PC-3 (cell line): ENCODE data around the gene KIF1B. TPM values are rescaled to one million over a fixed set of nuclear protein-coding genes. Genes with fewer than 3 reads are reported as not detected.

Experiments used
- ATAC-seq: fragments of 200-7000 bp; cut with Tn5 transposase; 2 replicates; pipeline ENCODE4 v1.9.1; 2020; ENCODE audit warnings: mild to moderate bottlenecking, moderate library complexity
- BruUV-seq: library from RNA; stranded (reverse); fragments of 400-500 nt; replicated peaks from 2 replicates; lab custom pipeline; 2021; lab: Mats Ljungman, UMichigan
- CTCF ChIA-PET: fragments of 300-600 bp; sonication (Branson Sonifier 250); formaldehyde crosslinking; loops from one replicate; lab custom pipeline; 2022; ENCODE audit warnings: antibody characterized with exemption; lab: Charles Lee
- POLR2A ChIA-PET: fragments of 300-600 bp; sonication (Branson Sonifier 250); formaldehyde crosslinking; loops from one replicate; lab custom pipeline; 2022; ENCODE audit warnings: antibody characterized with exemption; ENCODE audit not compliant: unreplicated experiment; lab: Charles Lee
- DNase-seq: peaks from one replicate; pipeline ENCODE4 v3.0.0-alpha.2; 2015
- H2AFZ ChIP-seq: fragments of 300-600 bp; sonication (generic); 2 replicates; pipeline ENCODE4 v1.6.0; 2016; ENCODE audit warnings: antibody characterized with exemption, low read length
- H3F3A ChIP-seq: fragments of 300-600 bp; sonication (generic); one replicate; pipeline ENCODE4 v1.6.0; 2017; ENCODE audit warnings: antibody characterized with exemption, low read length, control low read depth, mild to moderate bottlenecking; ENCODE audit not compliant: unreplicated experiment
- H3K27ac ChIP-seq: fragments of 300-600 bp; sonication (generic); 2 replicates; pipeline ENCODE4 v1.5.1; 2016; ENCODE audit warnings: mild to moderate bottlenecking, low read length
- H3K27me3 ChIP-seq: fragments of 300-600 bp; sonication (generic); 2 replicates; pipeline ENCODE4 v1.6.1; 2016; ENCODE audit warnings: low read length, mixed read lengths
- H3K36me3 ChIP-seq: fragments of 300-600 bp; sonication (generic); 2 replicates; pipeline ENCODE4 v1.6.1; 2016; ENCODE audit warnings: low read depth, mixed run types, low read length, mixed read lengths
- H3K4me1 ChIP-seq: fragments of 300-600 bp; sonication (generic); 2 replicates; pipeline ENCODE4 v1.5.1; 2016; ENCODE audit warnings: low read length; ENCODE audit not compliant: insufficient read depth
- H3K4me2 ChIP-seq: fragments of 300-600 bp; sonication (generic); 2 replicates; pipeline ENCODE4 v1.6.0; 2016; ENCODE audit warnings: low read length
- H3K4me3 ChIP-seq: fragments of 300-600 bp; sonication (generic); 2 replicates; pipeline ENCODE4 v1.5.1; 2016; ENCODE audit warnings: mild to moderate bottlenecking, low read length, mixed read lengths
- H3K79me2 ChIP-seq: fragments of 300-600 bp; sonication (generic); 2 replicates; pipeline ENCODE4 v1.6.1; 2017; ENCODE audit warnings: low read length, mixed read lengths
- H3K9ac ChIP-seq: fragments of 300-600 bp; sonication (generic); 2 replicates; pipeline ENCODE4 v1.6.0; 2016; ENCODE audit warnings: mild to moderate bottlenecking, low read length
- H3K9me2 ChIP-seq: fragments of 300-600 bp; sonication (generic); replicated peaks from 2 replicates; pipeline ENCODE4 v1.6.1; 2016; ENCODE audit warnings: mixed run types, low read length, mixed read lengths
- H3K9me3 ChIP-seq: fragments of 300-600 bp; sonication (generic); 2 replicates; pipeline ENCODE4 v1.6.1; 2016; ENCODE audit warnings: low read length, mixed read lengths
- H4K20me1 ChIP-seq: fragments of 300-600 bp; sonication (generic); 2 replicates; pipeline ENCODE4 v1.6.1; 2016; ENCODE audit warnings: low read length, mixed read lengths
- CTCF ChIP-seq: fragments of 300-600 bp; sonication (generic); conservative IDR thresholded peaks from 2 replicates; pipeline ENCODE4 v1.5.1; 2017; ENCODE audit warnings: antibody characterized with exemption, low read depth, mild to moderate bottlenecking, low read length
- EZH2 ChIP-seq: fragments of 300-600 bp; sonication (generic); IDR thresholded peaks from one replicate; pipeline ENCODE4 v1.6.1; 2017; ENCODE audit warnings: antibody characterized with exemption, mild to moderate bottlenecking, low read length; ENCODE audit not compliant: unreplicated experiment
- EZH2phosphoT487 ChIP-seq: fragments of 300-600 bp; sonication (generic); IDR thresholded peaks from 2 replicates; pipeline ENCODE4 v1.6.1; 2018; ENCODE audit warnings: mild to moderate bottlenecking, antibody characterized with exemption, low read length, borderline replicate concordance
- intact Hi-C: fragments of 100-400 bp; cut with micrococcal nuclease; formaldehyde crosslinking; loops from 2 replicates; pipeline ENCODE4 v1.9.0; 2023
- total RNA-seq: library from RNA; depleted of rRNA; stranded (reverse); fragments of >200 nt; gene quantifications from 2 replicates; pipeline ENCODE4 v1.2.3, GENCODE V29; 2014

Gene KIF1B
- total RNA-seq, 1 experiment from 2014 or later = 21.4 TPM

DNA sequence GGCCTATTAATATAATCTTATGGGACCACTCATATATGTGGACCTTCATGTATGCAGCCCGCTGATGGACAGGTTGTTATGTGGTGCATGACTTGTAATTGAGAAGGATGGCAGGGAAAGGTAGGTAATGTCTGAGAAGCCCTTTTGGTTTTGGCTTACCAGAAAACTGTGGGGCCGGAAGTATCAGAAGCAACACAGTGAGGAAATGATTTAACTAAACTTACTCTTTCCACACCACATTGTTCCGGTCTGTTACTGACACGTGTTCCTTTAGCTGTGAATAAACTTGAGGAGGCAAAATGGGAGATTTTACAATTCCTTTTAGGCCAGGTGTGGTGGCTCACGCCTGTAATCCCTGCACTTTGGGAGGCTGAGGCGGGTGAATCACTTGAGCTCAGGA, 32.4 kb downstream of the KIF1B start:
- BruUV-seq = no TSS peak
- Histone ChIP-seq H3F3A (no peaks in the 10 kb centered on the region), H3K9ac (no peak overlapping the region), H3K79me2 (peaks cover 76% of the 10 kb centered on the region), H4K20me1 (no peaks in the 10 kb centered on the region), H2AFZ (no peak overlapping the region), H3K36me3 (peaks cover 2% of the 10 kb centered on the region; the same call in 1 of the 2 replicates), H3K9me2 (no peaks in the 10 kb centered on the region), H3K4me3 (no peak overlapping the region), H3K9me3 (no peaks in the 10 kb centered on the region), H3K4me1 (no peaks in the 10 kb centered on the region), H3K27me3 (no peaks in the 10 kb centered on the region), H3K4me2 (no peak overlapping the region), H3K27ac (no peak overlapping the region)
- ATAC-seq (no peak), DNase-seq (no peak)
- CTCF ChIA-PET = no interaction called here
- intact Hi-C loops = no loop called here
- POLR2A ChIA-PET = no interaction called here
- TF ChIP-seq EZH2phosphoT487 = no peak
- TF ChIP-seq CTCF = no peak
- no peak for TF ChIP-seq EZH2

- no TSS peak for BruUV-seq
- no peak overlapping the region for H3K27ac ChIP-seq
- CTCF ChIA-PET = no interaction called here
- peaks cover 11% of the 10 kb centered on the region for H3K36me3 ChIP-seq
- DNase-seq (no peak), ATAC-seq (no peak)
- H3K9me3 ChIP-seq = no peaks in the 10 kb centered on the region
- intact Hi-C loops = no loop called here
- TF ChIP-seq CTCF (no peak), EZH2phosphoT487 (no peak), EZH2 (no peak)
- peaks cover 90% of the 10 kb centered on the region for H3K79me2 ChIP-seq
- no peaks in the 10 kb centered on the region for H3K4me1 ChIP-seq
- H4K20me1 ChIP-seq = no peaks in the 10 kb centered on the region
- H3F3A ChIP-seq = no peaks in the 10 kb centered on the region
- H3K4me2 ChIP-seq = no peak overlapping the region
- POLR2A ChIA-PET = no interaction called here
- H3K9me2 ChIP-seq = no peaks in the 10 kb centered on the region
- H2AFZ ChIP-seq = no peak overlapping the region
- H3K9ac ChIP-seq = no peak overlapping the region
- H3K27me3 ChIP-seq = no peaks in the 10 kb centered on the region
- no peak overlapping the region for H3K4me3 ChIP-seq
These were observed 35.3 kb downstream of the KIF1B start for GRCh38 chr1:10245674-10246073.

- intact Hi-C loops = loop anchor here (5.0 kb wide), 1 partner anchor 38 kb away; the partner anchor contains the start of gene KIF1B
- no peak overlapping the region for H3K4me3 ChIP-seq
- ChIA-PET CTCF (no interaction called here), POLR2A (no interaction called here)
- ATAC-seq = no peak
- no peaks in the 10 kb centered on the region for H3F3A ChIP-seq
- H4K20me1 ChIP-seq = peaks cover 7% of the 10 kb centered on the region; the same call in 1 of the 2 replicates
- H3K4me2 ChIP-seq = no peak overlapping the region
- no peaks in the 10 kb centered on the region for H3K9me3 ChIP-seq
- no peaks in the 10 kb centered on the region for H3K27me3 ChIP-seq
- BruUV-seq = no TSS peak
- H3K9ac ChIP-seq = no peak overlapping the region
- peaks cover 93% of the 10 kb centered on the region for H3K79me2 ChIP-seq
- peaks cover 19% of the 10 kb centered on the region for H3K4me1 ChIP-seq
- H3K9me2 ChIP-seq = no peaks in the 10 kb centered on the region
- peaks cover 11% of the 10 kb centered on the region for H3K36me3 ChIP-seq
- no peak overlapping the region for H2AFZ ChIP-seq
- TF ChIP-seq EZH2 = no peak
- no peak overlapping the region for H3K27ac ChIP-seq
- no peak for DNase-seq
These were observed 39.6 kb downstream of the KIF1B start for GRCh38 chr1:10249808-10250457.
